K562 (cell line): Measurements from ENCODE around the gene PCNX2. TPM values are rescaled to one million over a fixed set of nuclear protein-coding genes. Genes with fewer than 3 reads are reported as not detected.
"Not testable (repeated sequence)": the region's sequence is repeated elsewhere in the genome, so short reads cannot be mapped to it uniquely, and the experiment has no call there.

Experiments used
- ATAC-seq: fragments of 200-7000 bp; cut with Tn5 transposase; 3 replicates; pipeline ENCODE4 v1.9.1; 2020; ENCODE audit warnings: moderate library complexity
- BruUV-seq: library from RNA; stranded (reverse); fragments of 400-500 nt; replicated peaks from 2 replicates; lab custom pipeline; 2021; lab: Mats Ljungman, UMichigan
- CTCF ChIA-PET: fragments of 300-600 bp; formaldehyde crosslinking; extraction: SDS; loops from one replicate; lab custom pipeline; 2021; ENCODE audit warnings: low intra/inter-chr PET ratio; lab: Yijun Ruan, JAX
- POLR2A ChIA-PET: fragments of 300-600, 350-650 bp; sonication (Branson Sonifier 250); formaldehyde crosslinking; extraction: SDS; loops from one replicate; lab custom pipeline; 2021; ENCODE audit warnings: antibody characterized with exemption, inconsistent platforms; lab: Yijun Ruan, JAX
- DNase-seq, 4 experiments: peaks; one replicate each; pipeline versions ENCODE4 v3.0.0 to v3.0.0-alpha.2; 2011 to 2018; ENCODE audit warnings: low spot score in 3 of 4, mixed read lengths in 3 of 4; ENCODE audit errors: extremely low read depth in 1 of 4
- FAIRE-seq: peaks from 2 replicates; lab custom pipeline; 2011; peaks lifted over from hg19 to GRCh38; lab: Jason Lieb, UNC
- H2AFZ ChIP-seq: 2 replicates; pipeline ENCODE4 v1.6.0; 2011; ENCODE audit warnings: low read depth, low read length, control low read depth, inconsistent platforms
- H3K27ac ChIP-seq: fragments of 200-600 bp; 3 replicates; pipeline ENCODE4 v1.8.0; 2011; ENCODE audit warnings: low read depth, mild to moderate bottlenecking, control low read depth, inconsistent platforms, low read length, moderate library complexity, mixed read lengths; ENCODE audit errors: extremely low read depth
- H3K27me3 ChIP-seq, 2 experiments: fragments of 300-600 bp in 1 of 2; 2 replicates in 1 of 2; 3 replicates in 1 of 2; pipeline versions ENCODE4 v1.6.0 to v1.8.0; 2011; ENCODE audit warnings: inconsistent platforms in 2 of 2, low read length in 2 of 2, mild to moderate bottlenecking in 1 of 2, mixed read lengths in 1 of 2, moderate library complexity in 1 of 2; ENCODE audit not compliant: control insufficient read depth in 2 of 2, insufficient read depth in 2 of 2
- H3K36me3 ChIP-seq: fragments of 300-600 bp; 3 replicates; pipeline ENCODE4 v1.8.0; 2011; ENCODE audit warnings: mild to moderate bottlenecking, low read length, inconsistent platforms; ENCODE audit not compliant: control insufficient read depth, insufficient read depth
- H3K4me1 ChIP-seq, 2 experiments: fragments of 200-600 bp in 1 of 2; replicated peaks in 1 of 2; 2 replicates in 1 of 2; 3 replicates in 1 of 2; pipeline versions ENCODE4 v1.5.1 to v1.8.0; 2011; ENCODE audit warnings: inconsistent platforms in 2 of 2, low read length in 2 of 2, mild to moderate bottlenecking in 1 of 2, mixed read lengths in 1 of 2, moderate library complexity in 1 of 2; ENCODE audit not compliant: control insufficient read depth in 2 of 2, insufficient read depth in 2 of 2
- H3K4me2 ChIP-seq: 2 replicates; pipeline ENCODE4 v1.6.1; 2011; ENCODE audit warnings: low read length, control low read depth, inconsistent platforms, mixed read lengths; ENCODE audit not compliant: insufficient read depth
- H3K4me3 ChIP-seq: fragments of 200-600 bp; sonication (generic), shearing (Covaris generic); 2 replicates; pipeline ENCODE4 v1.5.1; 2016; ENCODE audit warnings: control low read depth, inconsistent platforms
- H3K79me2 ChIP-seq: fragments of 200-600 bp; 3 replicates; pipeline ENCODE4 v1.8.0; 2011; ENCODE audit warnings: low read length, inconsistent platforms; ENCODE audit not compliant: control insufficient read depth, insufficient read depth
- H3K9ac ChIP-seq, 2 experiments: 2 replicates each; pipeline versions ENCODE4 v1.6.0 to v1.6.1; 2011; ENCODE audit warnings: low read depth in 2 of 2, low read length in 2 of 2, control low read depth in 1 of 2, inconsistent platforms in 1 of 2, mild to moderate bottlenecking in 1 of 2, mixed read lengths in 1 of 2; ENCODE audit not compliant: insufficient read depth in 1 of 2
- H3K9me1 ChIP-seq: one replicate; pipeline ENCODE4 v1.6.0; 2011; ENCODE audit warnings: inconsistent platforms, mild to moderate bottlenecking, low read length, moderate library complexity; ENCODE audit not compliant: control insufficient read depth, insufficient read depth
- H3K9me3 ChIP-seq: replicated peaks from 2 replicates; pipeline ENCODE4 v1.5.1; 2011; ENCODE audit warnings: low read depth, low read length, inconsistent platforms; ENCODE audit not compliant: control insufficient read depth, insufficient read depth
- H4K20me1 ChIP-seq: replicated peaks from 2 replicates; pipeline ENCODE4 v1.6.1; 2011; ENCODE audit warnings: low read length, inconsistent platforms, mixed read lengths; ENCODE audit not compliant: control insufficient read depth, insufficient read depth
- BACH1 ChIP-seq: fragments of 200-800 bp; sonication (Bioruptor generic); IDR thresholded peaks from 2 replicates; pipeline ENCODE4 v1.6.1; 2016; ENCODE audit warnings: missing genetic modification characterization, missing compliant biosample characterization
- NR2C1 ChIP-seq, 2 experiments: fragments of 450-650 bp; IDR thresholded peaks; 2 replicates each; pipeline ENCODE4 v1.6.1; 2017; ENCODE audit warnings: mild to moderate bottlenecking in 2 of 2, antibody characterized with exemption in 1 of 2, inconsistent platforms in 1 of 2, missing compliant biosample characterization in 1 of 2, missing genetic modification characterization in 1 of 2
- NR2C2 ChIP-seq, 2 experiments: fragments of 200-800 bp in 1 of 2; sonication (Bioruptor generic) in 1 of 2; sonication (generic) in 1 of 2; formaldehyde crosslinking in 1 of 2; IDR thresholded peaks; 2 replicates each; pipeline versions ENCODE4 v1.6.1 to v1.8.0; 2016 to 2022; ENCODE audit warnings: mild to moderate bottlenecking in 1 of 2, missing compliant biosample characterization in 1 of 2, missing genetic modification characterization in 1 of 2, missing genetic modification reagents in 1 of 2
- RFX1 ChIP-seq: fragments of 450-650 bp; IDR thresholded peaks from 2 replicates; pipeline ENCODE4 v1.6.1; 2016; ENCODE audit warnings: mild to moderate bottlenecking, moderate library complexity
- SRF ChIP-seq, 2 experiments: fragments of 250-450, 450-650 bp in 1 of 2; sonication (Bioruptor Pico) in 1 of 2; sonication (generic) in 1 of 2; formaldehyde crosslinking; IDR thresholded peaks; 2 replicates each; pipeline versions ENCODE4 v1.5.0 to v1.5.1; 2020 to 2022; ENCODE audit warnings: mild to moderate bottlenecking in 1 of 2, missing genetic modification reagents in 1 of 2
- WGBS: fragments of 100-300 bp; shearing (Covaris generic); methylation state at CpG from one replicate; pipeline ENCODE4 v1.1.6; 2016; ENCODE audit warnings: low coverage, mixed read lengths; ENCODE audit not compliant: insufficient coverage; ENCODE audit errors: missing lambda C conversion rate; 5-methylcytosine and 5-hydroxymethylcytosine counted together
- in situ Hi-C: fragments of 300-500 bp; cut with MboI; formaldehyde crosslinking; loops from 4 replicates; pipeline ENCODE4 v1.15.0; 2018; ENCODE audit warnings: inconsistent platforms, mixed read lengths
- intact Hi-C: fragments of 100-400 bp; cut with micrococcal nuclease; formaldehyde crosslinking; loops from 2 replicates; pipeline ENCODE4 v1.14.2; 2022
- polyA plus RNA-seq, 8 experiments: library from polyadenylated mRNA; depleted of rRNA in 4 of 8; stranded (reverse) in 5 of 8; unstranded in 3 of 8; fragments of >200 nt; fragmentation: Nextera tagmentation in 2 of 8; fragmentation: Illumina TruSeq in 1 of 8; extraction: Ambion mirVana in 2 of 8; extraction: Trizol in 1 of 8; gene quantifications; 2 replicates each; pipeline versions ENCODE4 v1.2.1 to v1.2.3, GENCODE V29; 2011 to 2014; ENCODE audit warnings: inconsistent platforms in 1 of 8, missing spikeins in 1 of 8
- total RNA-seq, 7 experiments: library from RNA; depleted of rRNA in 6 of 7; stranded (reverse); fragments of >200 nt in 6 of 7; fragmentation: Illumina TruSeq in 2 of 7; extraction: Trizol in 2 of 7; gene quantifications; 2 replicates each; pipeline versions ENCODE4 v1.2.1 to v1.2.3, GENCODE V29; 2011 to 2021; ENCODE audit warnings: low replicate concordance in 1 of 7

Gene PCNX2
- total and polyA plus RNA-seq, 9 of the 15 experiments (the other 6 are each of a cell fraction or from before 2014, with no cell fraction given), result 0.07 to 0.33 TPM; not detected in 7

- H3K9me3 ChIP-seq; H3K4me1 ChIP-seq; POLR2A ChIA-PET; H3K79me2 ChIP-seq; H4K20me1 ChIP-seq; TF ChIP-seq NR2C1 (IDR thresholded peaks at IDR 0.05); NR2C2 (CRISPR knock-in tag; IDR thresholded peaks at IDR 0.05): not testable (repeated sequence)
- peak overlapping the region; percentile 16; the same call in 1 of the 2 replicates for H3K4me2 ChIP-seq
- H2AFZ ChIP-seq, result peak overlapping the region; percentile 66; the same call in 1 of the 2 replicates
- CTCF ChIA-PET, result interaction anchor here (0.6 kb wide), 1 partner anchor 1752 kb away, joined by 3 read pairs; no protein-coding TSS in a partner anchor
- TF ChIP-seq RFX1 (peak; percentile 61; the same call in 1 of the 2 replicates), NR2C1 (tag; IDR thresholded peaks at IDR 0.05) (0 out of 2 replicates have a peak, but pooled peaks have one; percentile 12), BACH1 (tag) (0 out of 2 replicates have a peak, but pooled peaks have one; percentile 56), NR2C2 (tag; IDR thresholded peaks at IDR 0.05) (peak; percentile 72), SRF (CRISPR knock-in tag; IDR thresholded peaks at IDR 0.05) (peak in 1 of 2 experiments; percentile 74; a peak in 1 of 4 replicates)
- TF ChIP-seq, all 486 proteins: peak for 5; not testable (repeated sequence) for 481
- DNase-seq, H3K36me3 ChIP-seq, in situ Hi-C loops, BruUV-seq, H3K4me3 ChIP-seq, H3K9me1 ChIP-seq, ATAC-seq, intact Hi-C loops, FAIRE-seq, H3K9ac ChIP-seq, H3K27ac ChIP-seq, H3K27me3 ChIP-seq: not testable (repeated sequence)
- WGBS, result 15% methylated on average over 6 of the region's 6 CpGs
These were observed 187.8 kb downstream of the PCNX2 start for GRCh38 chr1:233107716-233108130.
